GM21825 (cell line): ENCODE results near the gene FNBP1L.

ENCODE experiments used
- ATAC-seq: cut with Tn5 transposase; IDR thresholded peaks from one replicate; pipeline ENCODE4 v1.9.1; 2021; ENCODE audit warnings: mild to moderate bottlenecking, moderate library complexity; ENCODE audit not compliant: unreplicated experiment

Gene FNBP1L

DNA sequence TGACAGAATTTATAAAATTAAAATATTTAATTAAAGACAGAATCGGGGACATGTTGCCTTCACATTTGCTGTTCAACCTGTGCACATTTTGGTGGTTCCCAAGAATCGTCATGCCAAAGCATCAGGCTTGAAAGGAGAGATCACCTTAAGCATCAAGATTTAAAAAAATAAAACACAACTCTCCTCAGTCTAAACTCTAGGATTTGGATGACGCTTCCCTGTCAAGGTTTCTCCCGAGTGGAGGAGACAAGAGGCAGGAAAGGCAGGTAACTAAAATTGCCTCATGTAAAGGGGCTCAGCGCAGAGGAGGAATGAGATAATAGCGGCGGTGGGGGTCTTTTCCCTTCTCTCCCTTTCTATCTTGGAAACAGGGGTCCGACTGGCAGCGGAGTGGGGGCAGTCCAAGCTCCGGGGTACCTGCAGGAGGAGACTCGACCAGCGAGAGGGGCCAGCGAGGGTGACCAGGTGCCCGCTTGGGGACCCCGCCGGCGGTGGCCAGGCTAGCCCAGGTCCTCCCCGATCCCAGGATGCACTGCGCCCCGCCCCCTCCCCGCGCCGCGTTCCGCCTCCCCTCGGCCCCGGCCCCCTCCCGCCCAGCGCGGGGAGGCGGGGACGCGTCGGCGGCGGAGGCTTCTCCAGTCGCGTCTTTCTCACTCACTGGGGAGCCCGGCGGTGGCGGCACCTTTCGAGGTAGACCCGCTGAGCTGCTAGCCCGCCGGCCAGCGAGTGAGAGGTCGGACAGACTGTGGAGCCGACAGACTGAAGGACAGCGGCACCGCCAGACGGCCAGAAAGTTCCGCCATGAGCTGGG is at the start of gene FNBP1L:
TSS of gene FNBP1L (plus strand) at position 638 of the 811 bp plus-strand sequence. CDS start at position 802, 164 bp downstream.
- ATAC-seq: no peak

DNA sequence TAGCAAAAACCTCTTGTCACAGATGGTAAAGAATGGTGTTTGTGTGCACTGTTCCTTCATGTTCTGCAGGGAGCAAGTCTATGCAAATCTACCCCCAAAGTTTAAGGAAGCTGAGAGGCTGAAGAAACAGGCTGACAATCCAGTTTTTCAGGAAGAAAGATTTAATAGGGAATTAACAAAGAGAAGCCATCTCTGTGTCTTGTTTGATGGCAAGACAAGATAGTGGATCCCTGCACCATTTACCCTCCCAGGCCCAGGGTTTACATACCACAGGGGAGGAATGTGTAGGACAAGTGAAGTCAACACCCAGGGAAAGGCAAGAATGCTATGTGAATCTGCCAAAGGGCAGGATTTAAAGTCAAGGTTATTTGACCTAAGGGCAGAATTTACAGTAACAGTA is 48.1 kb upstream of the FNBP1L start:
- ATAC-seq: no peak

DNA sequence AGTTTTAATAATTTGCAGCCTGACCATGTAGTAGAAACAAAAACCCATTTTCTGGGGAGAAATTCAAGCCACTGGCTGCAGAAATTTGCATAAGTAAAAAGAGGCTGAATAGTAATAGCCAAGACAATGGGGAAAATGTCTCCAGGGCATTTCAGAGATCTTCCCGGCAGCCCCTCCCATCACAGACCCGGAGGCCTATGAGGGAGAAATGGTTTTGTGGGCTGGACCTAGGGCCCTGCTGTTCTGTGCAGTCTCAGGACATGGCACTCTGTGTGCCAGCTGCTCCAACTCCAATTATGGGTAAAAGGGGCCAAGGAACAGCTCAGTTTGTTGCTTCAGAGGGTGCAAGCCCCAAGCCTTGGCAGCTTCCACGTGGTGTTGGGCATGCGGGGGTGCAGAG is 39.7 kb upstream of the FNBP1L start:
- ATAC-seq: no peak

DNA sequence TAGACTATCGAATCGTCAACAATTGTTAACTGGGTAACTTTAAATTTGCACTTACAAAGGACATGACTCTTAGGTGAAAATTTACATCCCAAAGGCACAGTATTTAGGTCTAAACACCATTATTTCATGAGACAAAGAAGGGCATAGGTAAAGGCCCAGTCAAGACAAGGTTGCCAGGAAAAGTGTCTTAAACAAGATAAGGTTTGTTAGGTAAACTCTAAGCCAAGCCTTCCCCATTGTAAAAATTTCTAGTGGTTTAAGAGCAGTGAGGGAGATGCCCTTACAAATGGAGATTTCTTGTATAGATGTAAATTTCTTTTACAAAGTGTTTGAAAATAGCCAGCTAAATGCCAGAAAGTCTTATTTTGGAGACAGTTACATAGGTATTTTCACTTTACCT is 36.9 kb upstream of the FNBP1L start:
- ATAC-seq: no peak

DNA sequence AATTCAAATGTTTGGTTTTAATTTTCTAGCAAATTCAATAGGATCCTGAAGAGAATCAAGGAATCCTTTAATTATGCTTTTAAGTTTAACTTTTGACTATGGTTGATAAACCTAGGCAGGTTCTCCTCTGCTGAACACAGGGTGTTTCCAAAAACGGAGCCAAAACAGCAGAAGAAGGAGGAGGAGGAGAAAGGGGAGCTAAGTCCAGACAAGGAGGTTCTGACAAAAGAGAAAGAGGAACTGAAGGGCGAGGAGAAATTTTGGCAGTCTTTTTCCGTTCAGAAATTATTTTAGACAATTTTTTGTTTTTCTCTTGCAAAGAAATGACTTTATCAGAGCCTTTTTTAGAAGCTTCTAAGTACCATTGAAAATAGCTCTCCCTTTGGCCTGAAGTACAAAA is 33.2 kb upstream of the FNBP1L start:
- ATAC-seq: no peak

DNA sequence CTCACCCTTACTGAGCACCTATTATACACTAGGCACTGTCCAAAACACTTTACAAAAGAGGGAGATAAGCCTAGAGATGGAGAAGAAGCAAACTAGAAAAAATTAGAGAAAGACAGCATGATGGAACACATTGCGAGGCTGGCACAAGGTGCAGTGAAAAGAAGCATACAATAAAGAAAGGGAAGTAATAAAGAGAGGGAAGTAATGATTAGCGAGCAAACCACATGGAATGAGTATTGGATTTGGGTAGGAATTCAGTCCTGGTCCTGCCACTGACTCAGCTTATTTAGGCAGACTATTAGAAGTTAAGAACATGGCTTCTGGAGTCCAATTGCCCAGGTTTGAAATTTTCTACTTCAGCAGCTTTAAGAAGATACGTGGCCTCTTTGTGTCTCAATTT is 32.6 kb upstream of the FNBP1L start:
- no peak for ATAC-seq

DNA sequence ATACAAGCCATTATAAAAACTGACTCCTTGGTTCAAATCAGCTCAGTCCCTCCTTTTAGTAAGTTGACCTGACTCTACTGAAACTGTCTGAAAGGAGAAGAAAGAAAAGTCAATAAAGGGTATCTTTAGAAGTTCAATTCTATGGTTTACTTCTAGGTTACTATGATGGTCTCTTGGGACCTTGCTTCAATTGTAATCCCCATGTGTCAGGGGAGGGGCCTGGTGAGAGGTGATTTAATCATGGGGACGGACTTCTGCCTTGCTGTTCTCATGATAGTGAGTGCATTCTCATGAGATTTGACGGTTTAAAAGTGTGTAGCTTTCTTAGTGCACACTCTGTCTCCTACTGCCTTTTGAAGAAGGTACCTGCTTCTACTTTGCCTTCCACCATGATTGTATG is 31.7 kb upstream of the FNBP1L start:
- ATAC-seq: no peak

DNA sequence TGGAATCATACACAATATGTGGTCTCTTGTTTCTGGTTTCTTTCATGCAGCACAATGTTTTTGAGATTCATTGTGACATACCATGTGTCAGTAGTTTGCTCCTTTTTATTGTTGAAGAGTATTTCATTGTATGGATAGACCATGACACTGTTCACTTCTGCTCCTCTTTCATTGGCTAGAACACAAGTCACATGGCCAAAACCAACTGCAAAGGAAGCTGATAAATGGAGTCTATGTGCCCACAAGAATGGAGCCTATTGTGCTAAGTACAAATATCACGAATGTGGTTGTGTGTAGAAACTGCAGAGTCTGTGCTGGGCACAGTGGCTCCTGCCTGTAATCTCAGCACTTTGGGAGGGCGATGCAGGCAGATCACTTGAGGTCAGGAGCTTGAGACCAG is 28.6 kb upstream of the FNBP1L start:
- no peak for ATAC-seq

DNA sequence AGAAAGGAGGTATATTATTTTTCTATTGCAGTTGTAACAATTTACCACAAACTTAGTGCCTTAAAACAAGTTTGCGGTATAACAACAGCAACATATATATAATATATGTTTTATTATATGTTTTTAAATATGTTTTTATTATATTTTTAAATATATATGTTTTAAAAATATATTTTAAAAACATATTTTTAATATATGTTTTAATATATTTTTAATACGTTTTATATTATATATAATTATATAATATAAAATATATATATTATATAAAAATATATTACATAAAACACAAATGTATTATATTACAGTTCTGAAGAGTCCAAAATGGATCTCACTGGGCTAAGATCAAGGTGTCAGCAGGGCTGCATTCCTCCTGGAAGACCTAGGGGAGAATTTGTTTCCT is 27.5 kb upstream of the FNBP1L start:
- no peak for ATAC-seq

DNA sequence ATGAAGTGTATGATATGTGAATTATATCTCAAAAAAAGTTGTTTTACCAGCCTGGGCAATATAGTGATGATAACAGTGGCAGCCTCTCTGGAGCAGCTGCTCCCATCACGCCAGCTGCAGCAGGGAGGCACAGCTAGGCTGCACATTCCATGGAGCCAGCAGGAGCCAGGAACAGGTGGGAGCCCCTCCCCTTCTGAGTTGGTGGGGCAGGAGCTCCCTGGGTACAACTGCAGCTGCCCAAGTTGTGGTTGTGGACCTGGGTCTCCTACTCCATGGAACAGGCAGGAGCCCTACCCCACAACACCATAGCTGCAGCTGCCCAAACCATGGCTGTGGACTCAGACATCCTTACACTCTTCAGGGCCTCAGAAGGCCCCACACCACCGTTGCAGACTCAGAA is 21.7 kb upstream of the FNBP1L start:
- ATAC-seq: no peak

DNA sequence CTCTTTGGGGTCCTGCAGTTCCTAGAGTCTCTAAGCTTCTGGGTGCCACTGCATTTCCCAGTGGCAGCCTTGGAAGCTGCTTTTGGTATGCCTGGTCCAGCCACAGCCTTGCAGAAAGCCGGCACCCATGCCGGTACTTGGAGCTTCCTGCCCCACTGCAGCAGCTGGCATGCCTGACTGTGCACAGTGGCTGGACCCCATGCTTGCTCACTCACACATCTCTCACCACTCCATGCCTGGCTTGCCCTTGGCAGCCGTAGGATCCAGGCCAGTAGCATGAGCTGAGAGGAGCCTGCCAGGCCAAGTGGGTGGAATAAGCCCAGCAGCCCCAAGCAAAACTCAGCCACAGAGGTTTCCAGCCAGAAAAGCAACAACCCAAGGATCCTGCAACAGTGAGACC is 20.3 kb upstream of the FNBP1L start:
- ATAC-seq: no peak

DNA sequence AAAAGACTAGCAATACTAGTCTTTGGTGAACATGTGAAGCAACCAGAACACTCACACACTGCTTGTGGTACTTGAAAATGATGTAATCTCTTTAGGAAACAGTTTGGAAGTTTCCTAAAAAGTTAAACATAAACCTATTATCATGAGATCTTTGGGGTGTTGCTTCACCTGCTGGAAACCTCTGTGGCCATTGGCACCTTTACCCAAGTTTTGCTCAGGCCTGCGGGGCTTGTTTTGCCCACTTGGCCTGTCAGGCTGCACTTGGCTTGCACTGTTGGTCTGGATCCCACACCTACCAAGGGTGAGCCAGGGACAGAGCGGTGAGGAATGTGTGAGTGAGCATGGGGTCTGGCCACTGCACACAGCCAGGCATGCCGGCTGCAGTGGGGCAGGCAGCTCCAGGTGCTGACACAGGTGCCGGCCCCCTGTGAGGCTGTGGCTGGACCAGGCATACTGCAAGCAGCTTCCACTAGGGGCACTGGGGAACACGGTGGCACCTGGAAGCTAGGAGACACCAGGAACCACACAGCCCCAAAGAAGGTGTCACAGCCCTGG is 14.4 kb upstream of the FNBP1L start:
- ATAC-seq: no peak

DNA sequence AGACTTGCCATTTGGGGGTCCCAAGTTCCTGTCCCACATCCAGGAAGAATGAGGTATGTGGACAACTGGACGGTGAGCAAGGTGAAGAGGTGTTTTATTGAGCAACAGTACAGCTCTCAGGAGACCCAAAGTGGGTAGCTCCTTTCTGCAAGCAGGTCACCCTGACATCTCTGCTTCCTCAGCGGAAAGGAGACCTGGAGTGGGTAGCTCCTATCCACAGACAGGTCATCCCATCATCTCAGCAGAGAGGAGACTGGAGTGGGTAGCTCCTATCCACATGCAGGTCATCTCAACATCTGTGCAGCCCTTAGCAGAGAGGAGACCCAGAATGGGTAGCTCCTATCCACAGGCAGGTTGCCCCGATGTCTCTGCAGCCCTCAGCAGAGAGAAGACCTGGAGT is 13.8 kb upstream of the FNBP1L start:
- no peak for ATAC-seq

DNA sequence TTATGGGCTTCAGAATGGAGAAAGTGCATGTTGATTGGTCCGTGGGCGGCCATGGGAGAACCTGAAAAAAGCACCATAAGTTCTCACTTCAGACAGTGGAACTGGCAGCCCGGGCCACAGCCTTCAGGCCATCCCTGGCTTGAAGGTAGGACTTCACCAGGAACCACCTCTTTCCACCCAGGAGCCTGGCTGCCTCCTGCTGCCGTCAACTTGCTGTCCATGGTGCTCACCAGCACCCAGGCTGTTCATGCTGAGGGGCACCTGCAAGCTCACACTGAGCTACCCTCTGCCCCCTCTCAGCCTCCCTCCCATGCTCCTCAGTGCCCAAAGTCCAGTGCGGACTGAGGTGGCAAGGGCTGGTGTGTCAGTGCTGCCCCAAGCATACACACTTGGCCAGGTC is 12.9 kb upstream of the FNBP1L start:
- no peak for ATAC-seq

DNA sequence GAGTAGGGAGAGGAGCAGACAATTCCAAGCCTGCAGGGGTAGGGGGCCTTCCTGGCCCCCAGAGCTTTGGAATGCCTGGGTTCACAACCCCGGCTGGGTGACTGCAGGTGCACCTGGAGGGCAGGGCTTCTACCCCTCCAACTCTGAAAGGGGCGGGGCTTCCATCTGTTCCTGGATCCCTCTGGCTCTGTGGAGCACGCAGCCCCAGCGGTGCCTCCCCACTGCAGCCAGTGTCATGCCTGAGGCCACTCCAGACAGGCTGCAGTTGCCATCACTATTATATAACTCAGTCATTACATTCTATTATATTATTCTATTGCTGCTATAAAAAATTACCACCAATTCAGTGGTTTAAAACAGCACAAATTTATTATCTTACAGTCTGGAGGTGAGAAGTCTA is 12.5 kb upstream of the FNBP1L start:
- ATAC-seq: no peak

DNA sequence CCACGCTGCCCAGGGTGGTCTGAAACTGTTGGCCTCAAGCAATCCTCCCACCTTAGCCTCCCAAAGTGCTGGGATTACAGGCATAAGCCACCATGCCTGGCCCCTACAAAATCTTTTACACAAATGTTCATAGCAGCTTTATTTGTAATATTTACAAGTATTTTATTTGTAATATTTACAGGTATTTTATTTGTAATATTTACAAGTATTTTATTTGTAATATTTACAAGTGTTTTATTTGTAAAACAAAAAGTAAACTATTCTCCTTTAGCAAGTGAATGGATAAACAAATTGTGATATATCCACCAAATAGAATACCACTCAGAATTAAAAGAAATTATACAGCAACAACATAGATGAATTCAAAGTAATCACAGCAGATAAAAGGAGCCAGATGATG is 11.4 kb upstream of the FNBP1L start:
- no peak for ATAC-seq

DNA sequence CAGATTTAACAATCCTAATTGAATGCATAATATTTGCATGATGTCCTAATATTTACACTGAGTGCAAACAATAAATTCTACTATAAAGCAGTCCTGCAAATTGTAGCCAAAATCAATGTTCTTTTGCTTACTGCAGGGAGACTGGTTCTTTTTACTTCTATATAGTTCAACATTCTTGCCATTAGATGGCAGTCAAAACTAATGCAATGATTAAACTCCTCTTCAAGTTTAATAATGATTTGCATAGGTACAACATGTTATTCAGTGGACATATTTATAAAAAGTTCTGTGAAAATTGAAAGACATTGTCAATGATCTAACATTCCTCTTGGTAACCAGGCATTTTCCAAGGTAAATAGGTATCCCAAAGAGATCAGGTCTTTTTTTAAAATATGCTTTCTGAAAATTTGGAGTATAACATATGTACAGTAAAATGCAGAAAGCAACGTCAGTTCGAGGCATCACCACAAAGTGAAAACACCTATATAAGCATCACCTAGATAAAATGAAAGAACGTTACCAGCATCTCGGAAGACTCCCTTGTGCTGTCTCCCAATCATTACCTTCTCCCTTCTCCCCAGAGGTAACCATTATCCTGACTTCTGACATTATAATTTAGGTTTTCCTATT is 9.8 kb upstream of the FNBP1L start:
- ATAC-seq: no peak

DNA sequence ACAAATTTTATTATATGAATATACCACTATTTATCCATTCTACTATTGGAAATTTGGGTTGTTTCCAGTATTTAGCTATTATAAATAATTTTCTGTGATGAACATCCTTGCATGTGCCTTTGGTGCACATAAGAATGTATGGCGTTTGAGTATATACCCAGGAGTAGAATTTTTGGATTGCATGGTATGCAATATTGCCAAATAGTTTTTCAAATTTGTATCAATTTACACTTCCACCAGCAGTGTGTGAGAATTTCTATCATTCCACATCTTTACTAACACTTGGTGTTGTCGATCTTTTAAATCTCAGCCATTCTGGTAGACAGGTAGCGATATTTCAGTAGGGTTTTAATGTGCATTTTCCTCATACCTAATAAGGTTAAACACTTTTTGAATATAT is 9.2 kb upstream of the FNBP1L start:
- no peak for ATAC-seq

DNA sequence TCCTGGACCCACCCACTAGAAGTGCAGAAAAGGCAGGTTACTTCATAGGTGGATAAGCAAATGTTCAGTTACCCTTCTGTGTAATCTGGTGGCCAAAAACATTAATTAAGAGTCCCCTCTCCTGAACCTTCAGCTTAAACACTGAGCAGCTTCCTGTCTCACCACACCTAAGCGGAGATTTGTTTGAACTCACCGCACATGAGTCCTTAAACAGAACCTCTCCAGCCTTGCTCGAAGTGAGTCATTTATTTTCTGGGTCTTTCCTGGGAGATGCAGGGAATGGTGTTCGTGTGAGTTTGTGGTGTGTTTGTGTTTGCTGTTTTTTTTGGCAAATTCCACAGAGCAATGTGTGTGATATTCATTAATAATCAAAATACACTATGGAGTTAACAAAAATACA is 7.6 kb upstream of the FNBP1L start:
- no peak for ATAC-seq

DNA sequence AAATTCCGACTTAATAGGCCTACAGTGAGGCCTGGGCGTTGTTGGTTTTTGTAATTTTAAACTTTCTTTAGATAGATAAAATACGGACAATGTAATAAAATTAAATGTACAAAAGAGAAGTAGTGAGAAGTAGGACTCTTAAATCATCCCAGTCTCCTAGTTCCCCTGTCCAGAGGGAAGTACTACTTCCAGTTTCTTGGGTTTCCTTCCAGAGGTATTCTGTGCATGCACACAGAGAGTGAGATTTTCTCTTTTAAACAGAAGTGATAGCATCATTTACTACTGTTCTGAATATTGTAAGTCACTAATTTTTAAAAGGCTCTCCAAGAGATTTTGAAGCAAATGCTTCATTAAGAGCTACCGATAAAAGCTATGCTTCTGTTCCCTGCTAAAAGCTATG is 7.2 kb upstream of the FNBP1L start:
- no peak for ATAC-seq

DNA sequence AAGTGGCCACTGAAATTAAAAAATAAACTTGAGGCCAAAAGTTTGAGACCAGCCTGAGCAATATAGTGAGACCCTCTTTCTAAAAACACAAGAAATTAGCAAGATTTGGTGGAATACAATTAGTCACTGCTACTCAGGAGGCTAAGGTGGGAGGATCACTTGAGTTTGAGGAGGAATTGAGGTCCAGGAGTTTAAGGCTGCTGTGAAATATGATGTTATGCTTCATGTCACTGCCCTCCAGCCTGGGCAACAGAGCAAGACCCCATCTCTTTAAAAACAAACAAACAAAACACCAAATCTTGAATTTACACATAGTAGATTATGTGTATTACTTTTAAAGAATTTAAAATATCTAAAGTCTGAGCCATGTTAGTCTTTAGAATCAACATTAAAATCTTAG is 6.3 kb upstream of the FNBP1L start:
- ATAC-seq: no peak

DNA sequence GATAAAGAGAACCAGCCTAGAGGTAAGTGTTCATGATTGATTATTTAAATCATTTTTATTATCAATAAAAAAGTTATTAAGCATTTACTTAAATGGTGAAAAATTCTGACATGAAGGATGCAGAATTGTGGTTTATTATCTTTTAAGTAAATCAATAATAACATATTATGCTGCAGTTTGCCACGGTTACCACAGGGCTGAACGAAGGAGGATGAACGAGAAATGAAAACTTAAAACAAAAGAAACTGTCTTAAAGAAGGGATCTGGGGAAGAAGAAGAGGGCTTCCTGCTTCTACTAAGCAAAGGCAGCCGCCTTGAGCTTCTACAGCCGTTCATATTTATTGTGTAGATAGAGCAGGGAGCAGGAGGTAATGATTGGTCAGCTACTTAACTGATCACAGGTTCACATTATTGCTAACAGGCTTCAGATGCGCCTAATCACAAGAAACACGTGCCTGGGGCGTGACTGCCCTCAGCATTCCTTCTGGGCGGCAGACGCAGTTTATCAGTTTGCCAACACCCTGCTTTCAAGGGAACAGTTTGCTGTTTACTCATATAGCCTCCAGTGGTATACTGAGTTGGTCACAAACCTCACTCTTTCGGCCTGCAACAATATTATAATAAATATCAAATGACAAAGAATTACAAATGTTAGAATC is 5.8 kb upstream of the FNBP1L start:
- ATAC-seq: no peak
